Right lung (tissue), 5 donors: ENCODE measurements around the gene METAP2. TPM values are rescaled to one million over a fixed set of nuclear protein-coding genes. Genes with fewer than 3 reads are reported as not detected.

ENCODE experiments used
- DNase-seq, 2 donors: peaks; one replicate each; pipeline ENCODE4 v3.0.0-alpha.2; 2013
- polyA plus RNA-seq, 5 donors: library from polyadenylated mRNA; unstranded; fragments of 120-200 nt; gene quantifications; one replicate each; pipeline versions ENCODE4 v1.2.1 to v1.2.3, GENCODE V29; 2013; ENCODE audit warnings: inconsistent platforms in 1 of 5, low replicate concordance in 1 of 5; ENCODE audit not compliant: insufficient read length in 5 of 5, insufficient read depth in 1 of 5

The METAP2 gene
- polyA plus RNA-seq, 5 donors: 99.5 to 167 (median 122) TPM

- peak in 1 of 2 donors; percentile 21 for DNase-seq
Observed at GRCh38 chr12:95548056-95548538, 74.1 kb downstream of the METAP2 start.

- DNase-seq: peak; percentile 19 to 46
Observed at GRCh38 chr12:95548539-95549391, 74.8 kb downstream of the METAP2 start.

- DNase-seq: no peak
Observed at GRCh38 chr12:95549392-95550084, 75.6 kb downstream of the METAP2 start.

GRCh38 chr12:95551305-95551704 is 77.4 kb downstream of the METAP2 start, which contains the start of gene USP44:
Gene USP44, minus strand, starts transcription at chr12:95551476. Its CDS starts 17,220 bp downstream, at chr12:95534256.
- no peak for DNase-seq

- DNase-seq: no peak
Observed at GRCh38 chr12:95551913-95552516, 78.1 kb downstream of the METAP2 start.

GRCh38 chr12:95553197-95553943 is 79.4 kb downstream of the METAP2 start:
- no peak for DNase-seq

- DNase-seq: no peak
Observed at GRCh38 chr12:95554532-95555071, 80.7 kb downstream of the METAP2 start.

GRCh38 chr12:95557625-95558024 is 83.7 kb downstream of the METAP2 start:
- no peak for DNase-seq

Other genes starting within 250 kb of the METAP2 start
- 1 to 10 TPM; 2.5 to 4.7 (median 4.1) TPM for gene USP44, start 77.3 kb downstream of the METAP2 start, polyA plus RNA-seq